Stimulated activated CD4-positive, alpha-beta T cell treated with anti-CD3 and anti-CD28 coated beads, Interleukin-2, amount 100 ng/mL, for 4 hours (primary cell): ENCODE results near the gene SERGEF.

Source experiments
- DNase-seq: peaks from one replicate; pipeline ENCODE4 v3.0.0-alpha.2; 2020; ENCODE audit warnings: low read depth

SERGEF gene

DNA sequence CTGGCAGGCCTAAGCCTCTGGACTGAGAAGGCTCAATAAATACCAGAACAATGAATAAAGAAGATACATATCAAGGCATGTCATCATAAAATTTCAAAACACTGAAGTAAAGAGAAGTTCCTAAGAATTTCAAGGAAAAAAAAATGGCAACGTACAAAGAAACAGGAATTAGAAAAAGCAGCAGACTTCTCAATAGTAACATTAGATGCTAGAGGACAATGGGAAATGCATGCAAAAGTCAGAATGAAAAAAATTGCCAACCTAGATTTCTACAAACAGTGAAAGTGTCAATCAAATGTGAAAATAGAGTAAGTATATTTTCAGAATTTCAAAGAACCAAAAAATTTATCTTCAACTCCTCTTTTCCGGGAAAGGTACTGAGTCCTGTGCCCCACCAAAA is 153.3 kb downstream of the SERGEF start:
- no peak for DNase-seq

DNA sequence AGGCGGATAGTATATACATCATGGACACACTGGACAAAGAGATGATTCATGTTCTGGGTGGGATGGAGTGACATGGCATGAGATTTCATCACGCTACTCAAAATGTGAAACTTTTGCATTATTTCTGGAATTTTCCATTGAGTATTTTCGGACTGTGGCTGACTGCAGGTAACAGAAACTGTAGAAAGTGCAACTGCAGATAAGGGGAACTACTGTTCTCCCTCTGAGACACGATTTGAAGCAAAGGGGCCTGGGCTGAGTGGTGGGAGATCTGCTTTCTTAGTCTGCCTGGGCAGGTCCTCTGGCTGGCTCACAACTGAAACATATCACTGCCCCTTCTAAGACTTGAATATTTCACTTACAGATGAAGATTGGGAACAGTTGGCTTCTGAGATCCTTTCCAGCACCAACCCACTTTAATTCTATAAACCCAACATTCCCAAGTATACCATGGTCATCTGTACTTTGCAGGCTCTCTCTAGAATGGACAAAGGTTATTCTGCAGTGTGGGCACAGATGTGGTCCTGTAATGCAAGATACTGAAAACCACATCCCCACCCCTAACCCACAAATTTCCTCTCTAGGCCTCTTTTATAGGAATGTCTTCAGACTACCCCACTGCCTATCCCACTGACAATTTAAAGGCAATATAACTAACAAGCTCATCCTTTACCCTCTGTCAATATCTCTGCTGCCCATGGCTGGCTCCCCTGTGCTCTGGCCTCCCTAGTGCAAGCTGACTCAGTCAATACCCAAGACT is 157.1 kb downstream of the SERGEF start:
- DNase-seq: no peak

DNA sequence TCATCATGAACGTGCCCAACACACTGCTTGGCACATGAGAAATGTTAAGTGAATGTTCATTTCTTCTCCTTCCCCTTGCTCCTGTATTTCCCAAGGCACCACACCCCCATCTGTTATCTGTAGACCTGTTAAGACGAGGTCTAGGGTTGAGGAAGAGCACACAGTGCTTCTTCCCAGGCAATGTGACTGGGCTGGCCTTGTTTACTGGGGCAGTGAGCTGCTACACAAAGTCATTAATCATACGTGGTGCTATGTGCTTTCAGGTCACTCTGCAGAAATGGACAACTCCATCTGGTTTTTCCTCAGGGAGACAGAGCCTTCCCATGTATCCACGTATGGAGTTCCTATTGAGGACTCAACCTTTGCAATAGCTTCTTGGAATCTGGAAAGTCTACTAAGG is 159.6 kb downstream of the SERGEF start:
- no peak for DNase-seq

- DNase-seq: no peak
Observed at GRCh38 chr11:17852246-17852645, 160.6 kb downstream of the SERGEF start.

GRCh38 chr11:17851697-17852096 is 161.2 kb downstream of the SERGEF start:
- DNase-seq: no peak

DNA sequence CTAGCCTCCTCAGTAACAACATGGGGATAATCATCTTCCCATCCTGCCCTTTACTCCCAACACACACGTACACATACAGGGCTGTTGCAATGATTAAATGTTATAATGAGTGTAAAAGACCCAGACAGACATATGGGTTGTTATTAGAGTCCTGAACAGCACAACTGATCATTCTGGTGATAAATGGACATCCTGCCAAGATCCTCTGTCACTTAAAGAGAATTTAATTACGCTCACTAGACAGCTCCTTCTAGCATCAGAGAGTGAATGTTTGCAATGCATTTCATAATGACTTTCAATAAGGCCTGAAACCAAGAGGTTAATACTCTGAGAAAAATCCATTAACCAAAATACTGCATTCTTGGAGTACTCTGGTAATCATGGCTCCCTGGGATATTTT is 162.5 kb downstream of the SERGEF start:
- no peak for DNase-seq

GRCh38 chr11:17848715-17849114 is 164.1 kb downstream of the SERGEF start:
- no peak for DNase-seq

- no peak for DNase-seq
Observed at GRCh38 chr11:17846852-17847453, 165.9 kb downstream of the SERGEF start.

DNA sequence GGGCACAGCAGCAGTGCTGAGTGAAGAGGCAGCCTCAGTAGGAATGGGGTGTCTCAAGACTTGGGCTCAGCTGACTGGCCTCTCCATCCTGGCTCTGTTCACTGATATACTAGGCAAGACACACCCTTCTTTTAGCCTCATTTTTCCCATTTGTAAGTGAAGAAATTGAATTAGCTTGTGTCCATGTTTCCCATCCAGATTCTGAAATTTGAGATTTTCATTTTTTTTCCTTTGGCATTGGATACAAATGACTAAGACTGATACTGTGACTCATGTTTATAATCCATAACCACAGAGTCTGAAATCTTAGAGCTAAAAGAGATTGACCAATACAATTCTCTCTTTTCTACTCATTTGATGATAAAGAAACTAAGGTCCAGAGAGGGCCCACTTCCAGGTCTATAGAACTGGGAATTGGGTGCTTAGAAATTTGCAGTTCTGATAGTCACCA is 167.4 kb downstream of the SERGEF start:
- DNase-seq: no peak

- no peak for DNase-seq
Observed at GRCh38 chr11:17840101-17840548, 172.7 kb downstream of the SERGEF start.

DNA sequence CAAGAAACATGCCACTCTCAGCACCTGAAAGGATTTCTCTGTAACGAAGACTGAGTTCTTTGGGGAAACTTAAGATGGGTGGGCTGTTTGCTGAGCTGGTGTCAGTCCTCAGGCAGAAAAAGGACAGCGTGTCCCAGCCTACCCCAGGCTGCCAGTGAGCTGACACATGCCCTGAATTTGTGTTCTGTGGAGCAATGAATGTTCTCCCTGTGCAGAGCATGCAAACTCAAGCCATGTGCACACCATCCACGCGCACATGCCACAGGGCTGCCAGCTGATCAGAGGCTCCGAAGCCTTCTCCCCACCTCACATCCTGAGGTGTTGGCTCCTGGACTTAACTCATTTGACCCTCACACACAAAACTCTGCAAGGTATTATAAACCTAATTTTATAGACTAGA is 173.4 kb downstream of the SERGEF start:
- no peak for DNase-seq

DNA sequence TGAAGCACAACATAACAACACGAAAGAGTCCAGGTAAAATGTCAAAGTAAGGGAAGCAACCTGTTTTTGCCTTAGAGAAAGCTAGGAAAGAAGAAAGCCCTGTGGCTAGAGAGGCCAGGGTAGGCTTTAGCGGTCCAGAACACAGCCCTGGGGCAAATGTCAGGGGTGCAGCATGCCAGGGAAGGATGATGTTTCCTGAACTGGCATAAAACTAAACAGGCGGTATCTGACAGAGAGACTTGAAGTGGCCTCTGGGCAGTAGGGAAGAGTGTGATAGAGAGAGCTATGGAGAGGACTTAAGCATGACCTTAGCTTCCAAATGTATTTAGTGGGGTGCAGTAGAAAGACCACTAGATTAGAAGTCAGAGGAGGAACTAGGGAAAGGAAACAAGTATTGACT is 174.7 kb downstream of the SERGEF start:
- DNase-seq: no peak

GRCh38 chr11:17831883-17832282 is 181.0 kb downstream of the SERGEF start:
- no peak for DNase-seq

- DNase-seq: no peak
Observed at GRCh38 chr11:17831228-17831627, 181.6 kb downstream of the SERGEF start.

- no peak for DNase-seq
Observed at GRCh38 chr11:17828311-17828751, 184.5 kb downstream of the SERGEF start.

DNA sequence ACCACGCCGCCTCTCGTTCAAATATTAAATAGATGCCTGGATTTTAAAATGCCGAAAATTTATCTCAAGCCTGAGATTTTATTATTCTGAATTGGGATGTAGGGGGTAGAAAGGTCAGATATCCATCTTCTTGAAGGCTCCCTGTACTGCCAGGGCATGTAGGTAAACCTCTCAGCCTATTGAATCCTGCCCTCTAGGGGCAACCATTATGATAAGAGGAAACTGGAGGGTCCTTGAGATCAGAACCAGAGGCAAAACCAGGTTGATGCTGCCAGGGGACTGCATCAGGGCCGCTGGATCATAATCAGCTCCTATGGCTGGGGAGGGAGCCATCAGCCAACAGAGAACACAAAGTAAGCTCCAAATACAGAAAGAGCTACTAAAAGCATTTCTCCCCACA is 185.8 kb downstream of the SERGEF start:
- DNase-seq: no peak

DNA sequence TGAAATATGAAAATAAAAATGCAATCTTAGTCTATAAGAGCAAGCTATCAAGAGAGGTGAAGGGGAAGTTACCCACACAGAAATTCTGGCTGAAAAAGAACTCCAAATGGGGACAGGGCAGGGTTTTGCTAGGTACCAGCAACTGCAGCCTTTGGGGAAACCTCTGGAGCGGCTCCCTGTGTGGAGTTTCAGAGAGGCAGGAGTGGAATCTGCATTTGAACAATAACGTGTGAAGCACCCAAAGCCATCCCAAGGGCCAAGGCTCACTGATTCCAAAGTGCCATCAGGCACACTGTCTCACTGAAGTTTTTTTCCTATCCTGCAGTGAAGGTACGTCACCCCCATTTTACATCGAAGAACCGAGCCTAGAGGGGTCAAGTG is 190.5 kb downstream of the SERGEF start:
- no peak for DNase-seq

- DNase-seq: no peak
Observed at GRCh38 chr11:17821648-17822400, 191.0 kb downstream of the SERGEF start.

- no peak for DNase-seq
Observed at GRCh38 chr11:17816232-17816931, 196.5 kb downstream of the SERGEF start.

DNA sequence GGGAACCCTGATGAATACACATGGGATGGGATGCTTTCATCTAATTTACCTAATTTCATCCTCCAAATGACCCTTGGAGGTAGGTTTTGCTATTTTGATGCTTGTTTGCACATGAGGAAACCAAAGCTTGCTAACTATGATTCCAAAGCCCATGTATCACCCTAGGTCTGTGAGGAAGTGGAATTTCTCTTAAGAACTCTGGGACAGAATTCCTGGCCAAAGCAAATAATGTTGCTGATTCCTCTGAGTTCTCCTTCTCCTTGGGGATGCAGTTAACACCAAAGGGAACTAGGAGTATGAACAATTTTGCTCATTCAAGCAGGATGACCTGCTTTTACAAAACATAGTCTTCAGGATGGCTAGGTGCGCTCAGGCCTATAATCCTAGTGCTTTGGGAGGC is 198.3 kb downstream of the SERGEF start:
- DNase-seq: no peak

DNA sequence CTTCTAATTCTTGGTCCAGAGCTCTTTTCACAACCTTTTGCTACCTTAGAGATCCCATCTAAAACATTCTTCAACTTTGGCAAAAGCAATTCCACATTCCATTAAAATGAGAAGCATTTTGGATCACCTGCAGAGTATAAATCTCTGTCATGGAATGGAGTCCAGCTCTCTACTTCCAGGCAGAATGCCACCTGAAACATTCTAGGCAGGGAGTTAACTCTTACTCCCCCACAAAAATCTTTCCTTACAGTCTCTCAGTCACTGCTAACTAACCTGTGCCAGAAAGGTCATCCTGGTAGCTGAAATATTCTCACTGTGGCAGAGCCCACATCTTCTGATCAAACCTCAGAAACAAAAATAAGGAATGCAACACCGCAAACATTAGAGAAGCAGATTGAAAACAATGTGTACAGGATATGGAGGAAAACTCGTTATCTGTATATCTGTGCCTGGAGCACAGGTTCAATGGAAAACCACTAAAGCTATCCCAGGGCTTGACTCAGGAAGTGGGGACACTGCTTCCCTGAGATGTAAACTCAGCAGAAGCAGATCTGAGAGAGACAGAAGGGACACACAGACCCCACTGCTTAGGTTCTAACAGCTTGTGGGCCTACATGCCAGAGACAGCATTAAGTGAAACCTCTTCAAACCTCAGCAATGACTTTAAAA is 199.3 kb downstream of the SERGEF start:
- no peak for DNase-seq

GRCh38 chr11:17812865-17813187 is 200.0 kb downstream of the SERGEF start:
- no peak for DNase-seq
